ENCODE results near the gene PCDH15.

The PCDH15 gene

GRCh38 chr10:54503863-54504262, 297.2 kb downstream of the PCDH15 start:
- Histone ChIP-seq H3K9me3 (ENCODE audit: severe bottlenecking) (no peaks in the 10 kb centered on the region), H3K27me3 (ENCODE audit: insufficient read depth, low read depth, severe bottlenecking) (no peaks in the 10 kb centered on the region), H3K4me3 (ENCODE audit: low read depth, low read length) (no peak overlapping the region), H3K27ac (no peak overlapping the region), H3K36me3 (no peaks in the 10 kb centered on the region)
- TF ChIP-seq CTCF (IDR thresholded peaks at IDR 0.05; ENCODE audit: low read depth, low read length), result no peak
- no peak for DNase-seq

- H3K27me3 ChIP-seq (ENCODE audit: insufficient read depth, low read depth, severe bottlenecking), result no peaks in the 10 kb centered on the region
- no peak for TF ChIP-seq CTCF (IDR thresholded peaks at IDR 0.05; ENCODE audit: low read depth, low read length)
- no peaks in the 10 kb centered on the region for H3K36me3 ChIP-seq
- no peaks in the 10 kb centered on the region for H3K9me3 ChIP-seq (ENCODE audit: severe bottlenecking)
- no peak overlapping the region for H3K4me3 ChIP-seq (ENCODE audit: low read depth, low read length)
- DNase-seq, result no peak
- H3K27ac ChIP-seq, result no peak overlapping the region
These were observed 299.1 kb downstream of the PCDH15 start for GRCh38 chr10:54501929-54502328.

- H3K4me3 ChIP-seq (ENCODE audit: low read depth, low read length), result no peak overlapping the region
- no peaks in the 10 kb centered on the region for H3K36me3 ChIP-seq
- no peak for DNase-seq
- H3K27me3 ChIP-seq (ENCODE audit: insufficient read depth, low read depth, severe bottlenecking), result no peaks in the 10 kb centered on the region
- no peak for TF ChIP-seq CTCF (IDR thresholded peaks at IDR 0.05; ENCODE audit: low read depth, low read length)
- no peaks in the 10 kb centered on the region for H3K9me3 ChIP-seq (ENCODE audit: severe bottlenecking)
- H3K27ac ChIP-seq, result no peak overlapping the region
These were observed 304.2 kb downstream of the PCDH15 start for GRCh38 chr10:54496852-54497251.

DNA sequence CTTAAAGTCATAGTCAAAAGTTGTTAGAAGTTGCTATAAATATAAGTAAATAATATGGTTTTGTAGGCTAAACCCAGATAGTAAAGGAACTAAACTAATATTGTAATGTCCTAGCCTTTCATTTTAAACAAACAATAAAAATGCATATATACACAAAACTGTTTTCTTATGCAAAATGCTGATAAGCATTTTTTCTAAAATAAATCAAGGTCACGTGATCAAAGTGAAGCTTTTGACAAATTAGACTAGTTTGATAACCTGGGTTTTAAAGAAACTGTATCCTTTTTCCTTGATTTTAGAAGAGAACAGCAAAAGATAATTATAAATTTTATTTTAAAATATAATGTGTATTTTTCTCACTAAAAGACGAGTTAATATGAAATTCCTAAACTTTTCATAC, 313.3 kb downstream of the PCDH15 start:
- H3K36me3 ChIP-seq, result no peaks in the 10 kb centered on the region
- H3K27me3 ChIP-seq (ENCODE audit: insufficient read depth, low read depth, severe bottlenecking), result no peaks in the 10 kb centered on the region
- no peak overlapping the region for H3K27ac ChIP-seq
- no peak for DNase-seq
- no peaks in the 10 kb centered on the region for H3K9me3 ChIP-seq (ENCODE audit: severe bottlenecking)
- no peak for TF ChIP-seq CTCF (IDR thresholded peaks at IDR 0.05; ENCODE audit: low read depth, low read length)
- no peak overlapping the region for H3K4me3 ChIP-seq (ENCODE audit: low read depth, low read length)

DNA sequence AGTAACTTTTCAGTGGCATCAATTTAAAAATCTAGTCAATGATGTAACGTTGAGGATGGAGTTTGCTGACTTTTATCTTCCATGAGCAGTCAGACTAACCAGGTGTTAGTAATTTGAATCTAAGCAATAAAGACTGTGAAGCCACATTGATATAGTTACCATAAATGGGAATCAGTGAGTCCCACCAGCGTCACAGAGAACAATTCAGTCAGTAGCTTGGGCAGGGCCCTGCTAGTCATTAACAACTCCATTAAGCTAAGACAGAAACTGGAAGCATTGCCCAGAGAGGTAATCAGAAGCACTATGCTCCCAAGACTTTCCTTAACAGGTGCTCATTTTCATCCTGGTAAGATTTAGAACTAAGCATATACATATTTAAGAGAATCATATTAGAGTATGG, 315.1 kb downstream of the PCDH15 start:
- no peak overlapping the region for H3K27ac ChIP-seq
- no peak for TF ChIP-seq CTCF (IDR thresholded peaks at IDR 0.05; ENCODE audit: low read depth, low read length)
- no peaks in the 10 kb centered on the region for H3K9me3 ChIP-seq (ENCODE audit: severe bottlenecking)
- no peaks in the 10 kb centered on the region for H3K27me3 ChIP-seq (ENCODE audit: insufficient read depth, low read depth, severe bottlenecking)
- no peaks in the 10 kb centered on the region for H3K36me3 ChIP-seq
- DNase-seq, result no peak
- no peak overlapping the region for H3K4me3 ChIP-seq (ENCODE audit: low read depth, low read length)

DNA sequence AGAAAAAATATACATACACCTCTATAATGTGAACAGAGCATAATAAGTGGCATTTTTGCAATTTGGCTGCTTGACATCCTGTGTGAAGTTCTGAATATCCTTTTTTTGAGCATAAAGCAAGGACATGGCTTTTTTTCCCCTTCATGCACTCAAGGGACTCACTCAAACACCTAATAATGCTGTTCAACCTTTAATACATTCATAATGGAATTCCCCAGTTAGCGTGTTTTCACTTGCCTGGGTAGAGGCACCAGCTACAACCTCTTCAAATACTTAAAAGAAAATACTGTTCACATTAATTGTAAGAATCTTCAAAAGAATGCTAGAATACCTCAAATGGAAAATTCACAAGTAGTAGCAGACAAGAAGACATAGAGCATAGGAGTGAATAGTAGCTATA, 316.8 kb downstream of the PCDH15 start:
- H3K4me3 ChIP-seq (ENCODE audit: low read depth, low read length), result no peak overlapping the region
- no peak overlapping the region for H3K27ac ChIP-seq
- no peak for DNase-seq
- TF ChIP-seq CTCF (IDR thresholded peaks at IDR 0.05; ENCODE audit: low read depth, low read length), result no peak
- H3K36me3 ChIP-seq, result no peaks in the 10 kb centered on the region
- no peaks in the 10 kb centered on the region for H3K9me3 ChIP-seq (ENCODE audit: severe bottlenecking)
- no peaks in the 10 kb centered on the region for H3K27me3 ChIP-seq (ENCODE audit: insufficient read depth, low read depth, severe bottlenecking)
